H9 (cell line): ENCODE measurements around the gene CELA2B. TPM values are rescaled to one million over a fixed set of nuclear protein-coding genes. Genes with fewer than 3 reads are reported as not detected.

ENCODE experiments used
- DNase-seq: peaks from one replicate; pipeline ENCODE4 v3.0.0-alpha.2; 2017
- H2AFZ ChIP-seq: one replicate; pipeline ENCODE4 v1.6.1; 2013; ENCODE audit warnings: mild to moderate bottlenecking, low read length, control low read depth, moderate library complexity
- H2AK5ac ChIP-seq: 2 replicates; pipeline ENCODE4 v1.6.1; 2013; ENCODE audit warnings: low read length, control low read depth, mixed read lengths; ENCODE audit not compliant: insufficient read length
- H2BK120ac ChIP-seq: one replicate; pipeline ENCODE4 v1.6.1; 2013; ENCODE audit warnings: low read depth, mild to moderate bottlenecking, low read length, control low read depth, inconsistent platforms; ENCODE audit not compliant: poor library complexity, severe bottlenecking
- H2BK12ac ChIP-seq: 2 replicates; pipeline ENCODE4 v1.6.1; 2013; ENCODE audit warnings: low read length, control low read depth, mixed read lengths, low read depth; ENCODE audit not compliant: insufficient read length
- H2BK15ac ChIP-seq: 2 replicates; pipeline ENCODE4 v1.6.1; 2013; ENCODE audit warnings: low read depth, low read length, control low read depth
- H2BK20ac ChIP-seq: one replicate; pipeline ENCODE4 v1.6.1; 2013; ENCODE audit warnings: low read depth, mild to moderate bottlenecking, low read length, control low read depth, inconsistent platforms; ENCODE audit not compliant: poor library complexity, severe bottlenecking
- H2BK5ac ChIP-seq: 2 replicates; pipeline ENCODE4 v1.6.1; 2013; ENCODE audit warnings: low read length, control low read depth, mixed read lengths; ENCODE audit not compliant: insufficient read length
- H3K14ac ChIP-seq: 2 replicates; pipeline ENCODE4 v1.6.1; 2013; ENCODE audit warnings: low read length, control low read depth; ENCODE audit not compliant: insufficient read depth
- H3K18ac ChIP-seq: 2 replicates; pipeline ENCODE4 v1.6.1; 2013; ENCODE audit warnings: low read depth, mild to moderate bottlenecking, mixed read lengths, low read length, control low read depth; ENCODE audit not compliant: insufficient read length
- H3K23ac ChIP-seq: 2 replicates; pipeline ENCODE4 v1.6.1; 2013; ENCODE audit warnings: low read length, control low read depth, mixed read lengths, low read depth; ENCODE audit not compliant: insufficient read length
- H3K23me2 ChIP-seq: 2 replicates; pipeline ENCODE4 v1.6.1; 2013; ENCODE audit warnings: low read depth, mild to moderate bottlenecking, mixed read lengths, low read length, control low read depth; ENCODE audit not compliant: insufficient read length, poor library complexity, severe bottlenecking
- H3K27ac ChIP-seq: 2 replicates; pipeline ENCODE4 v1.5.1; 2013; ENCODE audit warnings: low read length, control low read depth, mixed read lengths, low read depth; ENCODE audit not compliant: insufficient read length
- H3K27me3 ChIP-seq: 2 replicates; pipeline ENCODE4 v1.6.1; 2013; ENCODE audit warnings: low read length, control low read depth, inconsistent platforms; ENCODE audit not compliant: insufficient read depth
- H3K4ac ChIP-seq: 2 replicates; pipeline ENCODE4 v1.6.1; 2013; ENCODE audit warnings: low read depth, mild to moderate bottlenecking, control low read depth, inconsistent platforms, low read length, moderate library complexity
- H3K4me1 ChIP-seq: 2 replicates; pipeline ENCODE4 v1.6.1; 2013; ENCODE audit warnings: low read length, control low read depth, inconsistent platforms; ENCODE audit not compliant: insufficient read depth
- H3K4me2 ChIP-seq: 2 replicates; pipeline ENCODE4 v1.6.1; 2013; ENCODE audit warnings: low read length, control low read depth, mixed read lengths; ENCODE audit not compliant: insufficient read length, insufficient read depth
- H3K56ac ChIP-seq: 2 replicates; pipeline ENCODE4 v1.6.1; 2013; ENCODE audit warnings: low read depth, mild to moderate bottlenecking, mixed read lengths, low read length, control low read depth; ENCODE audit not compliant: insufficient read length
- H3K79me1 ChIP-seq: 2 replicates; pipeline ENCODE4 v1.6.1; 2013; ENCODE audit warnings: low read depth, mild to moderate bottlenecking, moderate library complexity, low read length, control low read depth, inconsistent platforms; ENCODE audit not compliant: insufficient read depth, poor library complexity, severe bottlenecking
- H3K79me2 ChIP-seq: 2 replicates; pipeline ENCODE4 v1.6.1; 2013; ENCODE audit warnings: low read length, control low read depth, inconsistent platforms; ENCODE audit not compliant: insufficient read depth
- H3K9ac ChIP-seq: 2 replicates; pipeline ENCODE4 v1.6.1; 2013; ENCODE audit warnings: low read length, control low read depth, mixed read lengths; ENCODE audit not compliant: insufficient read length; ENCODE audit errors: extremely low read depth
- H3K9me3 ChIP-seq: one replicate; pipeline ENCODE4 v1.6.1; 2013; ENCODE audit warnings: low read depth, low read length, inconsistent platforms; ENCODE audit not compliant: control insufficient read depth
- H3T11ph ChIP-seq: one replicate; pipeline ENCODE4 v1.6.1; 2013; ENCODE audit warnings: mild to moderate bottlenecking, low read length, control low read depth, inconsistent platforms
- H4K20me1 ChIP-seq: one replicate; pipeline ENCODE4 v1.6.1; 2013; ENCODE audit not compliant: control insufficient read depth, insufficient read length, insufficient read depth
- H4K5ac ChIP-seq: 2 replicates; pipeline ENCODE4 v1.6.1; 2013; ENCODE audit warnings: low read depth, mild to moderate bottlenecking, mixed read lengths, low read length, control low read depth; ENCODE audit not compliant: insufficient read length
- H4K8ac ChIP-seq: replicated peaks from 2 replicates; pipeline ENCODE4 v1.6.1; 2013; ENCODE audit warnings: low read length, control low read depth, mixed read lengths, low read depth; ENCODE audit not compliant: insufficient read length
- H4K91ac ChIP-seq: 2 replicates; pipeline ENCODE4 v1.6.1; 2013; ENCODE audit warnings: low read depth, mild to moderate bottlenecking, moderate library complexity, mixed read lengths, low read length, control low read depth; ENCODE audit not compliant: insufficient read length
- H3K27ac Mint-ChIP-seq, 3 experiments: 2 replicates in 2 of 3; 3 replicates in 1 of 3; pipeline ENCODE4 v1.8.0; 2020 to 2021; ENCODE audit warnings: mixed read lengths in 3 of 3, mild to moderate bottlenecking in 1 of 3, moderate library complexity in 1 of 3
- H3K27me3 Mint-ChIP-seq: 2 replicates; pipeline ENCODE4 v1.8.0; 2021; ENCODE audit warnings: low read depth, mild to moderate bottlenecking, moderate library complexity, mixed read lengths
- H3K36me3 Mint-ChIP-seq, 3 experiments: 2 replicates in 2 of 3; 3 replicates in 1 of 3; pipeline ENCODE4 v1.8.0; 2020 to 2021; ENCODE audit warnings: low read depth in 3 of 3, mixed read lengths in 3 of 3; ENCODE audit not compliant: insufficient read depth in 1 of 3
- H3K4me1 Mint-ChIP-seq, 2 experiments: 2 replicates each; pipeline ENCODE4 v1.8.0; 2020; ENCODE audit warnings: mixed read lengths in 2 of 2
- H3K4me3 Mint-ChIP-seq, 2 experiments: 2 replicates in 1 of 2; 3 replicates in 1 of 2; pipeline ENCODE4 v1.8.0; 2020 to 2021; ENCODE audit warnings: mild to moderate bottlenecking in 2 of 2, mixed read lengths in 2 of 2, moderate library complexity in 1 of 2
- H3K9me3 Mint-ChIP-seq, 2 experiments: 2 replicates in 1 of 2; 3 replicates in 1 of 2; pipeline ENCODE4 v1.8.0; 2020; ENCODE audit warnings: mild to moderate bottlenecking in 2 of 2, mixed read lengths in 2 of 2, moderate library complexity in 1 of 2
- CTCF ChIP-seq: fragments of 200-600 bp; sonication (generic); conservative IDR thresholded peaks from 3 replicates; pipeline ENCODE4 v1.8.0; 2021; ENCODE audit warnings: antibody characterized with exemption, mild to moderate bottlenecking
- WGBS: extraction: QIAGEN DNeasy Blood & Tissue Kit; methylation state at CpG from one replicate; pipeline ENCODE4 v1.1.7; 2013; ENCODE audit warnings: missing lambda C conversion rate, low lambda C conversion rate, mixed read lengths; ENCODE audit not compliant: insufficient read length; ENCODE audit errors: extremely low coverage; 5-methylcytosine and 5-hydroxymethylcytosine counted together
- total RNA-seq: library from RNA; stranded (reverse); gene quantifications from 2 replicates; pipeline ENCODE4 v1.2.1, GENCODE V29; 2021

CELA2B gene
- total RNA-seq, 1 experiment from 2014 or later, result not detected

- H3K23me2 ChIP-seq, result no peaks in the 10 kb centered on the region
- H3K9me3 Mint-ChIP-seq, result no peaks in the 10 kb centered on the region; a peak in 1 of 5 replicates
- H4K8ac ChIP-seq, result no peak overlapping the region
- no peak overlapping the region for H3T11ph ChIP-seq
- H2BK20ac ChIP-seq, result no peak overlapping the region
- H3K4me1 Mint-ChIP-seq, result no peaks in the 10 kb centered on the region
- no peak overlapping the region for H3K14ac ChIP-seq
- no peak overlapping the region for H2AFZ ChIP-seq
- no peak overlapping the region for H2BK5ac ChIP-seq
- H3K36me3 Mint-ChIP-seq, result no peaks in the 10 kb centered on the region
- H3K4ac ChIP-seq, result no peak overlapping the region
- no peak overlapping the region for H3K56ac ChIP-seq
- H4K20me1 ChIP-seq, result no peaks in the 10 kb centered on the region
- no peak overlapping the region for H2AK5ac ChIP-seq
- no peaks in the 10 kb centered on the region for H3K9me3 ChIP-seq
- H2BK120ac ChIP-seq, result no peak overlapping the region
- H3K79me1 ChIP-seq, result no peaks in the 10 kb centered on the region
- H3K23ac ChIP-seq, result no peak overlapping the region
- H3K4me2 ChIP-seq, result no peak overlapping the region
- no peak overlapping the region for H3K27ac ChIP-seq
- H2BK15ac ChIP-seq, result no peak overlapping the region
- no peak for DNase-seq
- WGBS, result no CpG with 5 or more reads among the region's 17 CpGs
- peaks cover 6% of the 10 kb centered on the region for H3K27me3 Mint-ChIP-seq
- no peak overlapping the region; a peak in 1 of 7 replicates for H3K27ac Mint-ChIP-seq
- H3K18ac ChIP-seq, result no peak overlapping the region
- TF ChIP-seq CTCF, result no peak
- H4K5ac ChIP-seq, result no peak overlapping the region
- no peak overlapping the region for H3K4me3 Mint-ChIP-seq
- H3K4me1 ChIP-seq, result no peaks in the 10 kb centered on the region
- H3K79me2 ChIP-seq, result no peaks in the 10 kb centered on the region
- no peak overlapping the region for H3K9ac ChIP-seq
- H2BK12ac ChIP-seq, result no peak overlapping the region
- no peak overlapping the region for H4K91ac ChIP-seq
- no peaks in the 10 kb centered on the region for H3K27me3 ChIP-seq
These were observed 31.2 kb upstream of the CELA2B start for GRCh38 chr1:15444468-15445389.
